GM19328 (cell line): ENCODE measurements around the gene HOXA10.

Source experiments
- ATAC-seq: cut with Tn5 transposase; IDR thresholded peaks from one replicate; pipeline ENCODE4 v1.9.1; 2021; ENCODE audit warnings: mild to moderate bottlenecking, moderate library complexity; ENCODE audit not compliant: unreplicated experiment

Gene HOXA10

GRCh38 chr7:27203964-27204594, 30.0 kb upstream of the HOXA10 start:
- no peak for ATAC-seq

- ATAC-seq, result no peak
These were observed 29.3 kb upstream of the HOXA10 start for GRCh38 chr7:27203365-27203953.

- ATAC-seq, result no peak
These were observed 28.7 kb upstream of the HOXA10 start for GRCh38 chr7:27202862-27203134.

- no peak for ATAC-seq
These were observed 28.1 kb upstream of the HOXA10 start for GRCh38 chr7:27202018-27202861.

- ATAC-seq, result no peak
These were observed 27.5 kb upstream of the HOXA10 start for GRCh38 chr7:27201580-27202017.

- no peak for ATAC-seq
These were observed 26.9 kb upstream of the HOXA10 start for GRCh38 chr7:27200761-27201579.

GRCh38 chr7:27199849-27200760, 26.0 kb upstream of the HOXA10 start, which contains the start of gene HOXA13:
Gene HOXA13 (minus strand): TSS chr7:27200091. CDS start chr7:27200077, 14 bp downstream.
- ATAC-seq, result no peak

- ATAC-seq, result no peak
These were observed 25.0 kb upstream of the HOXA10 start for GRCh38 chr7:27198871-27199801.

GRCh38 chr7:27198138-27198841, 24.2 kb upstream of the HOXA10 start:
- ATAC-seq, result no peak

- no peak for ATAC-seq
These were observed 23.3 kb upstream of the HOXA10 start for GRCh38 chr7:27197137-27198042.

- ATAC-seq, result no peak
These were observed 22.2 kb upstream of the HOXA10 start for GRCh38 chr7:27196287-27196767.

- no peak for ATAC-seq
These were observed 20.7 kb upstream of the HOXA10 start for GRCh38 chr7:27194686-27195379.

GRCh38 chr7:27194002-27194352, 19.9 kb upstream of the HOXA10 start:
- ATAC-seq, result no peak

GRCh38 chr7:27193335-27194001, 19.3 kb upstream of the HOXA10 start:
- ATAC-seq, result no peak

GRCh38 chr7:27192546-27193334, 18.6 kb upstream of the HOXA10 start:
- ATAC-seq, result no peak
